ENCODE results near the gene OBSCN. TPM values are rescaled to one million over a fixed set of nuclear protein-coding genes. Genes with fewer than 3 reads are reported as not detected.
A peak's percentile ranks its signal among the peaks of the same experiment; 100 is the strongest.

Gene OBSCN
- total and polyA plus RNA-seq, 12 donors = 176 to 639 (median 407) TPM

DNA sequence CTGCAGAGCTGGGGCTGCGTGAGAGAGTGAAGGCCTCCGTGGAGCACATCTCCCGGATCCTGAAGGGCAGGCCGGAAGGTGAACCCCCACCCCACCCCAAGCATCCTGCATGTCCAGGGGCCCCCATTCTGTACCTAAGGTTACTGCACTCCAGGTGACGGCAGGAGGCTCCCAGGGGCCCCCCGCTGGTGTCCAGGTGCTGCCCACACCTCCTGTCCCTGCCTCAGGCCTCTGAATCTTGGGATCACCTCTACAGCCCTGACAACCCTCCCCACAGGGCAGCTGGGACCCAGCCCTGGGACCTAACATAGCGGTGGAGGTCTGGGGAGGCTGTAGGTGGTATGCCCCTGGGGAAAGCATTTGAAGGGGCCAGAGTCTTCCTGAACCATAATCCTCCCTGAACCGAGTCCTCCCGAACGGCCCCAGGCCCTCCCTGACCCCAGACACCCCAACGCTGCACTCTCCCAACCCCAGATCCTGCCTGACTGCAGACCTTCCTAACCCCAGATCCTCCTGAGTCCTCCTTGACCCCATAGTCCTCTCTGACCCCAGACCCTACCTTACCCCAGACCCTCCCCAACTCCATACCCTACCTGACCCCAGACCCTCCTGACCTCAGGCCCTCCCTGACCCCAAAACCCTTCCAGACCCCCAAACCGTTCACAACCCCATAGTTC, 165.3 kb downstream of the OBSCN start:
- H3K36me3 ChIP-seq = peaks cover 0 to 27% (median 0%) of the 10 kb centered on the region in 9 donors
- intact Hi-C loops (cut with DNase I) = no loop called here
- no peak for DNase-seq
- no peak overlapping the region for H3K4me3 ChIP-seq
- WGBS, 2 donors = 67 to 72% methylated on average over 12 of the region's 12 CpGs
- no peak for ATAC-seq
- peaks cover 14 to 82% (median 51%) of the 10 kb centered on the region in 9 donors for H3K4me1 ChIP-seq
- H3K27me3 ChIP-seq = peaks cover 0 to 4% (median 0%) of the 10 kb centered on the region in 7 donors
- no peaks in the 10 kb centered on the region for H3K9me3 ChIP-seq
- peak overlapping the region; percentile 26 to 94 (median 90) for H3K27ac ChIP-seq
- TF ChIP-seq, protein P1, sequence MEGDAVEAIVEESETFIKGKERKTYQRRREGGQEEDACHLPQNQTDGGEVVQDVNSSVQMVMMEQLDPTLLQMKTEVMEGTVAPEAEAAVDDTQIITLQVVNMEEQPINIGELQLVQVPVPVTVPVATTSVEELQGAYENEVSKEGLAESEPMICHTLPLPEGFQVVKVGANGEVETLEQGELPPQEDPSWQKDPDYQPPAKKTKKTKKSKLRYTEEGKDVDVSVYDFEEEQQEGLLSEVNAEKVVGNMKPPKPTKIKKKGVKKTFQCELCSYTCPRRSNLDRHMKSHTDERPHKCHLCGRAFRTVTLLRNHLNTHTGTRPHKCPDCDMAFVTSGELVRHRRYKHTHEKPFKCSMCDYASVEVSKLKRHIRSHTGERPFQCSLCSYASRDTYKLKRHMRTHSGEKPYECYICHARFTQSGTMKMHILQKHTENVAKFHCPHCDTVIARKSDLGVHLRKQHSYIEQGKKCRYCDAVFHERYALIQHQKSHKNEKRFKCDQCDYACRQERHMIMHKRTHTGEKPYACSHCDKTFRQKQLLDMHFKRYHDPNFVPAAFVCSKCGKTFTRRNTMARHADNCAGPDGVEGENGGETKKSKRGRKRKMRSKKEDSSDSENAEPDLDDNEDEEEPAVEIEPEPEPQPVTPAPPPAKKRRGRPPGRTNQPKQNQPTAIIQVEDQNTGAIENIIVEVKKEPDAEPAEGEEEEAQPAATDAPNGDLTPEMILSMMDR (IDR thresholded peaks at IDR 0.05) = no peak

DNA sequence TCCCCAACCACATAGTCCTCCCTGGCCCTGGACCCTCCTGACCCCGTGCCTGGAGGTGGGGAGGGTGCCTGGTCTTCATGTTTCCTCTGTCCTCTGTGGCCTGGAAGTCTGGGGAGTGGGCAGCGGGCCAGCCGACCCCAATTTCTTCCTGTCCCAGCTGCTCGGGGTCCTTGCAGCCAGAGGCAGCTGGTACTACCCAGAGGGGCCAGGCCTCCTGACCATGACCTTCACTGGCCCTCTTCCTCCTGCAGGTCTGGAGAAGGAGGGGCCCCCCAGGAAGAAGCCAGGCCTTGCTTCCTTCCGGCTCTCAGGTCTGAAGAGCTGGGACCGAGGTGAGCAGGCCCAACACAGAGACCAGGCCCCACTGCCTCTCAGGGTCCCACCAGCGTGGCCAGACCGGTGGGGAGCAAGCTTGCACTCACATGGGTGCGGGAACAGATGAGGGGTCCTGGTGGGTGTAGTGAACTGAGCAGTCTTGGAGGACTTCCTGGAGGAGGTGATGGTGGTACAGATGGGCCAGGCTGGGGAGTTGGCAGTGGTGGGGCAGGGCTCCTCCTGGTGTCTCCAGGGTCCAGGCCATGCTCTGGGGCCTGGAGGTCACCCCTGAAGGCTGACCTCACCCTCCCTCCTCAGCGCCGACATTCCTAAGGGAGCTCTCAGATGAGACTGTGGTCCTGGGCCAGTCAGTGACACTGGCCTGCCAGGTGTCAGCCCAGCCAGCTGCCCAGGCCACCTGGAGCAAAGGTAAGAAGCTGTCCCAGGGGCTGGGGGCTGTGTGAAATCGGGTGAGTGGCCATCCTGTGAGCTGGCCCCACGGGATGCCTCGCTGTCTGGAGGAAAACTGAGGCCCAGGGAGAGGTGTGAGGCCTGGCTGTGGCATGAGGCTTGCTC, 166.1 kb downstream of the OBSCN start:
- 79 to 80% methylated on average over 14 of the region's 14 CpGs for WGBS, 2 donors
- peak overlapping the region; percentile 54 to 94 (median 88) for H3K27ac ChIP-seq
- DNase-seq = peak in 1 of 2 donors; percentile 18
- H3K4me3 ChIP-seq = no peak overlapping the region
- TF ChIP-seq, protein P1 (IDR thresholded peaks at IDR 0.05) = no peak
- ATAC-seq = no peak
- H3K4me1 ChIP-seq = peaks cover 14 to 80% (median 49%) of the 10 kb centered on the region in 9 donors
- intact Hi-C loops (cut with DNase I) = no loop called here
- no peaks in the 10 kb centered on the region for H3K9me3 ChIP-seq
- H3K27me3 ChIP-seq = peaks cover 0 to 10% (median 0%) of the 10 kb centered on the region in 7 donors
- H3K36me3 ChIP-seq = peaks cover 0 to 32% (median 0%) of the 10 kb centered on the region in 9 donors

DNA sequence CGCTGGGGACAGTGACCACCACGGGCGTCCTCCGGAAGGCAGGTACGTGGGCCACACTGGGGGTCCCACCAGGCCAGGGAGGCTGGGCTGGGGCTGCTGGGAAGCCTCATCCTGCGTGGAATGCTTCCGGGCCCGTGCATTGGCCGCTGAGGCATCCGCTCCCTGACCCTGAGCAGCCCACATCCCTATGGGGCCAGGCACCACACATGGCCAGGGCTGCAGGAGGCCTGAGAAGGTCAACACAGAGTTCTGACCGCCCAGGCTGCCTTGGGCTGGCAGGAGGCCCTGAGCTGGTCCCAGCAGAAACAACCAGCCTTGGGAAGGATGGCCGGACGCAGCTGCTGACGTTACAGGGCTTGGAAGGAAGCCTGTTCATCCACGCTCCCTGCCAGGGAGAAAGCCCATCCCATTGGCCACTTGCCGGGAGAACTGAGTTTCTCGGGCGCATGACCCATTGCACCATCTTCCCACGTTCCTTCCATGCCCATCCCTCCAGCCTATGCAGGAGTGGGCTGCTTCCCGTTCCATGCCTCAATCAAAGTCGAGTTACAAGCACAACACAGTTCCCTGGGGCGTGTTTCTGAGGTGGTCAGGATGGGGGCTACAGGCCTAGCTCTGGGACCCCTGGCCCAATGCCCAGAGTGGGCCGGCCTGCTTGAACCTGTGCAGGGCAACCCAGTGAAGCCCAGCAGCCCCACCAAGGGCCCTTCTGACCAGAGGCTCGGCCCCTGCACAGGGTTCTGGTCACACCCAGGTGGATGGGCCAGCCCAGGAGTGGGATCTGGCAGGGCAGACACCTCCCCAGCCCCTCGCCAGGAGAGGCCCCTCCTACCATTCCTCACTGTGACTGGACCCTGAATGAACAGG, 167.1 kb downstream of the OBSCN start:
- Histone ChIP-seq H3K4me1 (peaks cover 11 to 76% (median 46%) of the 10 kb centered on the region in 9 donors), H3K9me3 (no peaks in the 10 kb centered on the region), H3K4me3 (no peak overlapping the region), H3K36me3 (peaks cover 0 to 36% (median 0%) of the 10 kb centered on the region in 9 donors), H3K27me3 (peaks cover 0 to 21% (median 0%) of the 10 kb centered on the region in 7 donors), H3K27ac (peak overlapping the region; percentile 65 to 94 (median 88))
- peak; percentile 30 to 78 (median 66) for ATAC-seq
- TF ChIP-seq, protein P1 (IDR thresholded peaks at IDR 0.05) = no peak
- intact Hi-C loops (cut with DNase I) = no loop called here
- DNase-seq = peak; percentile 89
- WGBS, 2 donors = 39 to 42% methylated on average over 25 of the region's 25 CpGs
